ENCODE results near the gene SVOP.

Gene SVOP

DNA sequence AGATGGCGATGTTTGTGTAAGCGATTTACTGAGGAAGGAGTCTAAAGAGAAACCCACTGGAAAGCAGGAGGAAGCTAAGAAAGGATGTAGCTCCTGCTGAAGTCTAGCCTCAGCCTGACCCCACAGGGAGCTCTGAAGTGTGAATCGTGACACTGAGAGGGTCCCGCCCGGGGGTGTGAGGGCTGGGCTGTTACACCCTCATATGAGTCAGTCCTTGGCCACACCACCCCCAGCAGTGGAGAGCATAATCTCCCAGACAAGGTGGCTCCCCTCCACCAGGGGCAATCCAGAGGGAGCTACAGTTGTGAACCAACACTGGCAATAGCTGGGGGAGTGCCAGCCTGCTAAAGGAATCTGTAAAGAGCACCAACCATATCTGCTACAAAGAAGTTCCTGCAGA is 31.5 kb downstream of the SVOP start:
- TF ChIP-seq TAF1 (IDR thresholded peaks at IDR 0.05; ENCODE audit: borderline replicate concordance, insufficient read depth, low read length) (no peak), SIN3A (IDR thresholded peaks at IDR 0.05; ENCODE audit: borderline replicate concordance, insufficient read depth, low read length) (no peak), FOXP2 (optimal IDR thresholded peaks at IDR 0.05; ENCODE audit: borderline replicate concordance, extremely low read depth, extremely low read length, insufficient read depth) (no peak), REST (IDR thresholded peaks at IDR 0.05; ENCODE audit: insufficient read depth in 1 of 2, low read depth in 2 of 2, low read length in 2 of 2) (no peak), POLR2AphosphoS5 (IDR thresholded peaks at IDR 0.05; ENCODE audit: low read depth, low read length) (no peak)

DNA sequence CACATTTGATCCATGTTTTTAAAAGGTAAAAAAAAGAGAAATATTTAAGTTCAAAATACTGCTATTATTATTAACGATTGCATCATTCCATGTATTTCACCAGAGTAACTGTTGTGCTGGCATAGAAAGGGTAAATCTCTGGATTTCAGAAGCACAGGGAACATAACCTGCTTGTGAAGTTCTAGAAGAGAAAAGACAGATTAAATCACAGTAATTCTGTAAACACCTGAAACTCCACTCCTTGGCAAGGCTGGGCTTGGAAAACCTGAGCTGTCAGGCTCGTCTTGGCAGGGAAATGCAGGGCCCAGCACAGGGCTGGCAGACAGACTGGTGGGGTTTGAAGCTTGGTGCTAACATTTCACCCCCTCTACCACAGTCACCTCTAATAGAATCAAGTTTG is 35.1 kb downstream of the SVOP start:
- TF ChIP-seq REST (IDR thresholded peaks at IDR 0.05; ENCODE audit: insufficient read depth in 1 of 2, low read depth in 2 of 2, low read length in 2 of 2) (no peak), FOXP2 (optimal IDR thresholded peaks at IDR 0.05; ENCODE audit: borderline replicate concordance, extremely low read depth, extremely low read length, insufficient read depth) (no peak), TAF1 (IDR thresholded peaks at IDR 0.05; ENCODE audit: borderline replicate concordance, insufficient read depth, low read length) (no peak), SIN3A (IDR thresholded peaks at IDR 0.05; ENCODE audit: borderline replicate concordance, insufficient read depth, low read length) (no peak), POLR2AphosphoS5 (IDR thresholded peaks at IDR 0.05; ENCODE audit: low read depth, low read length) (no peak)

GRCh38 chr12:108983227-108983626 is 37.6 kb downstream of the SVOP start:
- TF ChIP-seq TAF1 (IDR thresholded peaks at IDR 0.05; ENCODE audit: borderline replicate concordance, insufficient read depth, low read length) = no peak
- TF ChIP-seq POLR2AphosphoS5 (IDR thresholded peaks at IDR 0.05; ENCODE audit: low read depth, low read length) = no peak
- no peak for TF ChIP-seq SIN3A (IDR thresholded peaks at IDR 0.05; ENCODE audit: borderline replicate concordance, insufficient read depth, low read length)
- no peak for TF ChIP-seq REST (IDR thresholded peaks at IDR 0.05; ENCODE audit: insufficient read depth in 1 of 2, low read depth in 2 of 2, low read length in 2 of 2)
- no peak for TF ChIP-seq FOXP2 (optimal IDR thresholded peaks at IDR 0.05; ENCODE audit: borderline replicate concordance, extremely low read depth, extremely low read length, insufficient read depth)

- TF ChIP-seq TAF1 (IDR thresholded peaks at IDR 0.05; ENCODE audit: borderline replicate concordance, insufficient read depth, low read length) = no peak
- no peak for TF ChIP-seq SIN3A (IDR thresholded peaks at IDR 0.05; ENCODE audit: borderline replicate concordance, insufficient read depth, low read length)
- no peak for TF ChIP-seq FOXP2 (optimal IDR thresholded peaks at IDR 0.05; ENCODE audit: borderline replicate concordance, extremely low read depth, extremely low read length, insufficient read depth)
- no peak for TF ChIP-seq REST (IDR thresholded peaks at IDR 0.05; ENCODE audit: insufficient read depth in 1 of 2, low read depth in 2 of 2, low read length in 2 of 2)
- TF ChIP-seq POLR2AphosphoS5 (IDR thresholded peaks at IDR 0.05; ENCODE audit: low read depth, low read length) = no peak
Measured at GRCh38 chr12:108982621-108983219, 38.1 kb downstream of the SVOP start.

Data from PFSK-1 (cell line).